ENCODE data around the gene WWC1. TPM values are rescaled to one million over a fixed set of nuclear protein-coding genes. Genes with fewer than 3 reads are reported as not detected.

WWC1 gene
- total and polyA plus RNA-seq, 4 donors, result 12.9 to 47.1 (median 29.4) TPM

- H3K4me1 ChIP-seq (ENCODE audit: control insufficient read depth, insufficient read depth, low read length), result peaks cover 21% of the 10 kb centered on the region
- no peak overlapping the region for H3K27ac ChIP-seq (ENCODE audit: low read depth, low read length)
- 27% methylated on average over 8 of the region's 10 CpGs for WGBS (ENCODE audit: insufficient coverage)
- no peak overlapping the region for H3K4me3 ChIP-seq (ENCODE audit: low read depth, low read length)
- no peaks in the 10 kb centered on the region for H3K9me3 ChIP-seq (ENCODE audit: control insufficient read depth, insufficient read depth, low read length)
- H3K36me3 ChIP-seq (ENCODE audit: control insufficient read depth, insufficient read depth, low read length), result no peaks in the 10 kb centered on the region
- DNase-seq (ENCODE audit: low read depth in 4 of 6, low spot score in 6 of 6), result no peak
- no peaks in the 10 kb centered on the region for H3K27me3 ChIP-seq (ENCODE audit: control insufficient read depth, insufficient read depth, low read length)
Measured at GRCh38 chr5:168365581-168366081, 74.2 kb downstream of the WWC1 start.

GRCh38 chr5:168366116-168366515, 74.7 kb downstream of the WWC1 start:
- 51% methylated on average over 2 of the region's 3 CpGs for WGBS (ENCODE audit: insufficient coverage)
- Histone ChIP-seq H3K9me3 (ENCODE audit: control insufficient read depth, insufficient read depth, low read length) (no peaks in the 10 kb centered on the region), H3K27me3 (ENCODE audit: control insufficient read depth, insufficient read depth, low read length) (no peaks in the 10 kb centered on the region), H3K4me1 (ENCODE audit: control insufficient read depth, insufficient read depth, low read length) (peaks cover 21% of the 10 kb centered on the region), H3K4me3 (ENCODE audit: low read depth, low read length) (no peak overlapping the region), H3K36me3 (ENCODE audit: control insufficient read depth, insufficient read depth, low read length) (no peaks in the 10 kb centered on the region), H3K27ac (ENCODE audit: low read depth, low read length) (no peak overlapping the region)
- peak in 2 of 6 donors; percentile 19 to 97 for DNase-seq (ENCODE audit: low read depth in 4 of 6, low spot score in 6 of 6)

- Histone ChIP-seq H3K9me3 (ENCODE audit: control insufficient read depth, insufficient read depth, low read length) (no peaks in the 10 kb centered on the region), H3K36me3 (ENCODE audit: control insufficient read depth, insufficient read depth, low read length) (no peaks in the 10 kb centered on the region), H3K27ac (ENCODE audit: low read depth, low read length) (no peak overlapping the region), H3K4me3 (ENCODE audit: low read depth, low read length) (no peak overlapping the region), H3K27me3 (ENCODE audit: control insufficient read depth, insufficient read depth, low read length) (no peaks in the 10 kb centered on the region), H3K4me1 (ENCODE audit: control insufficient read depth, insufficient read depth, low read length) (peaks cover 21% of the 10 kb centered on the region)
- no peak for DNase-seq (ENCODE audit: low read depth in 4 of 6, low spot score in 6 of 6)
- no CpG with 5 or more reads among the region's 3 CpGs for WGBS (ENCODE audit: insufficient coverage)
Measured at GRCh38 chr5:168368854-168369253, 77.4 kb downstream of the WWC1 start.

- no peak for DNase-seq (ENCODE audit: low read depth in 4 of 6, low spot score in 6 of 6)
- WGBS (ENCODE audit: insufficient coverage), result 85% methylated on average over 4 of the region's 4 CpGs
Measured at GRCh38 chr5:168370831-168371230, 79.4 kb downstream of the WWC1 start.

GRCh38 chr5:168372356-168372946, 81.0 kb downstream of the WWC1 start:
- 79% methylated on average over 1 of the region's 2 CpGs for WGBS (ENCODE audit: insufficient coverage)
- no peak overlapping the region for H3K27ac ChIP-seq (ENCODE audit: low read depth, low read length)
- no peaks in the 10 kb centered on the region for H3K9me3 ChIP-seq (ENCODE audit: control insufficient read depth, insufficient read depth, low read length)

More at GRCh38 chr5:168370831-168371230, 79.4 kb downstream of the WWC1 start:
- H3K4me3 ChIP-seq (ENCODE audit: low read depth, low read length), result no peak overlapping the region
- H3K4me1 ChIP-seq (ENCODE audit: control insufficient read depth, insufficient read depth, low read length), result peaks cover 2% of the 10 kb centered on the region
- no peaks in the 10 kb centered on the region for H3K36me3 ChIP-seq (ENCODE audit: control insufficient read depth, insufficient read depth, low read length)
- H3K27ac ChIP-seq (ENCODE audit: low read depth, low read length), result no peak overlapping the region
- no peaks in the 10 kb centered on the region for H3K27me3 ChIP-seq (ENCODE audit: control insufficient read depth, insufficient read depth, low read length)
- no peaks in the 10 kb centered on the region for H3K9me3 ChIP-seq (ENCODE audit: control insufficient read depth, insufficient read depth, low read length)

GRCh38 chr5:168374532-168374931, 83.1 kb downstream of the WWC1 start:
- H3K27me3 ChIP-seq (ENCODE audit: control insufficient read depth, insufficient read depth, low read length), result no peaks in the 10 kb centered on the region
- H3K36me3 ChIP-seq (ENCODE audit: control insufficient read depth, insufficient read depth, low read length), result no peaks in the 10 kb centered on the region
- no peak overlapping the region for H3K27ac ChIP-seq (ENCODE audit: low read depth, low read length)
- 96% methylated on average over 4 of the region's 4 CpGs for WGBS (ENCODE audit: insufficient coverage)
- no peaks in the 10 kb centered on the region for H3K9me3 ChIP-seq (ENCODE audit: control insufficient read depth, insufficient read depth, low read length)
- H3K4me3 ChIP-seq (ENCODE audit: low read depth, low read length), result no peak overlapping the region
- DNase-seq (ENCODE audit: low read depth in 4 of 6, low spot score in 6 of 6), result no peak
- H3K4me1 ChIP-seq (ENCODE audit: control insufficient read depth, insufficient read depth, low read length), result no peaks in the 10 kb centered on the region

More at GRCh38 chr5:168372356-168372946, 81.0 kb downstream of the WWC1 start:
- Histone ChIP-seq H3K4me1 (ENCODE audit: control insufficient read depth, insufficient read depth, low read length) (no peaks in the 10 kb centered on the region), H3K4me3 (ENCODE audit: low read depth, low read length) (no peak overlapping the region), H3K27me3 (ENCODE audit: control insufficient read depth, insufficient read depth, low read length) (no peaks in the 10 kb centered on the region), H3K36me3 (ENCODE audit: control insufficient read depth, insufficient read depth, low read length) (no peaks in the 10 kb centered on the region)
- DNase-seq (ENCODE audit: low read depth in 4 of 6, low spot score in 6 of 6), result no peak

DNA sequence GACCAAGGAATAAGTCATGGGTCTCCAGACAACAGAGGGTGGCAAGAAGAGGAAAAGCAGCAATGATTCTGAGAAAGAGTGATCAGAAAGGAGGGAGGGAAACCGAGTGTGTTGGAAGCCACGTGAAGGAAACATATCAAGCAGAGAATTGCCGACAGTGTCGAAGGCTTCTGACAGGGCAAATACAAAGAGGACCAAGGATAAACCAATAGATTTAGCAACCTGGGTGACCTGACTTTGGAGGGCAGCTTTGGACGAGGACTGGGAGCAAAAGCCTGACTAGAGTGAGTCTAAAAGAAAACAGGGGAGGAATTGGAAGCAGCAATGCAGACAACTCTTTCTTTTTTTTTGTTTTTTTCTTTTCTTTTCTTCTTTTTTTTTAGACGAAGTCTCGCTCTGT, 83.8 kb downstream of the WWC1 start:
- H3K27ac ChIP-seq (ENCODE audit: low read depth, low read length), result no peak overlapping the region
- no peak for DNase-seq (ENCODE audit: low read depth in 4 of 6, low spot score in 6 of 6)
- 91% methylated on average over 7 of the region's 7 CpGs for WGBS (ENCODE audit: insufficient coverage)
- H3K36me3 ChIP-seq (ENCODE audit: control insufficient read depth, insufficient read depth, low read length), result no peaks in the 10 kb centered on the region
- no peak overlapping the region for H3K4me3 ChIP-seq (ENCODE audit: low read depth, low read length)
- H3K27me3 ChIP-seq (ENCODE audit: control insufficient read depth, insufficient read depth, low read length), result no peaks in the 10 kb centered on the region
- H3K4me1 ChIP-seq (ENCODE audit: control insufficient read depth, insufficient read depth, low read length), result no peaks in the 10 kb centered on the region
- H3K9me3 ChIP-seq (ENCODE audit: control insufficient read depth, insufficient read depth, low read length), result no peaks in the 10 kb centered on the region

- no peak overlapping the region for H3K4me3 ChIP-seq (ENCODE audit: low read depth, low read length)
- H3K27me3 ChIP-seq (ENCODE audit: control insufficient read depth, insufficient read depth, low read length), result no peaks in the 10 kb centered on the region
- no peak for DNase-seq (ENCODE audit: low read depth in 4 of 6, low spot score in 6 of 6)
- no peaks in the 10 kb centered on the region for H3K36me3 ChIP-seq (ENCODE audit: control insufficient read depth, insufficient read depth, low read length)
- no peak overlapping the region for H3K27ac ChIP-seq (ENCODE audit: low read depth, low read length)
- H3K9me3 ChIP-seq (ENCODE audit: control insufficient read depth, insufficient read depth, low read length), result no peaks in the 10 kb centered on the region
- WGBS (ENCODE audit: insufficient coverage), result no CpG with 5 or more reads among the region's 2 CpGs
- no peaks in the 10 kb centered on the region for H3K4me1 ChIP-seq (ENCODE audit: control insufficient read depth, insufficient read depth, low read length)
Measured at GRCh38 chr5:168377525-168377924, 86.1 kb downstream of the WWC1 start.

DNA sequence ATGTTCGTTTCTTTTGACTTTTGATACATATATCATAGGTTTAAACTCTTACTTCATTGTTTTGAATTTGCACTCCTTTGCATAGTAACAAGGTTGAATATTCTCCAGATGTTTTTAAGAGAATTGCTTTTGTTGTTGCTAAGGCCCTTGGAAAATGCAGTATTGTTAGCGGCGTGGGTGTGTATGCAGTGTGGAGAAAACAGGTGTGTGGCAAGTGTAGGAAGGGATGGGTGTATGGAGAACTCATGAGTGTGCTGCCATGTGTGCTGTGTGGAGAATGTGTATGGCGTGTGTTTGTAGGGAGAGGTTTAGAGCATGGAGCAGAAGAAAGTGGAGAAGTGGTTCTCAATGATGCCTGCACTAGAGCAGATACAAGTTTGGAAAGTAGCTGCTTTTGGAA, 87.3 kb downstream of the WWC1 start:
- Histone ChIP-seq H3K36me3 (ENCODE audit: control insufficient read depth, insufficient read depth, low read length) (no peaks in the 10 kb centered on the region), H3K4me3 (ENCODE audit: low read depth, low read length) (no peak overlapping the region), H3K4me1 (ENCODE audit: control insufficient read depth, insufficient read depth, low read length) (no peaks in the 10 kb centered on the region), H3K27me3 (ENCODE audit: control insufficient read depth, insufficient read depth, low read length) (no peaks in the 10 kb centered on the region), H3K9me3 (ENCODE audit: control insufficient read depth, insufficient read depth, low read length) (no peaks in the 10 kb centered on the region), H3K27ac (ENCODE audit: low read depth, low read length) (no peak overlapping the region)
- DNase-seq (ENCODE audit: low read depth in 4 of 6, low spot score in 6 of 6), result no peak
- 99% methylated on average over 3 of the region's 4 CpGs for WGBS (ENCODE audit: insufficient coverage)

DNA sequence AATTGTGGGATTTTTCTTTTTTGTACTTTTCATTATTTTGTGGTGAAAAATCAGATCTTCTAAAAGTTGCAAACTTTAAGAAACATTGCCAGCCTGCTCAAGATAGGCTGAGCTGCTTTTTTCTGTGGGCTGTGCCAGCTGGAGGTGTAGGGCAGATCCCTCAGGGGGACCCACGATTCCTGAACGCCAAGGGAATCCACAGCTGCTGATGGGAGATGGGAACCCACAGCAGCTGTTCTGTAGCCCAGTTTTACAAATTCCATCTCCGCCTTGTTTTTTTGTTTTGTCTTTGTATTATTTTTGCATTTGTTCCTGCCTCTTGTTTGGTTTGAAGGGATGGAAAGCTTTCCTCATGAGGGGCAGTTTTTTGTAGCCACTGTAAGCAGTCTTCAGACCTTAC, 91.0 kb downstream of the WWC1 start:
- 20% methylated on average over 2 of the region's 3 CpGs for WGBS (ENCODE audit: insufficient coverage)

More for the DNA sequence above, 91.0 kb downstream of the WWC1 start:
- Histone ChIP-seq H3K36me3 (ENCODE audit: control insufficient read depth, insufficient read depth, low read length) (peaks cover 6% of the 10 kb centered on the region), H3K4me3 (ENCODE audit: low read depth, low read length) (no peak overlapping the region), H3K4me1 (ENCODE audit: control insufficient read depth, insufficient read depth, low read length) (no peaks in the 10 kb centered on the region), H3K27ac (ENCODE audit: low read depth, low read length) (no peak overlapping the region), H3K9me3 (ENCODE audit: control insufficient read depth, insufficient read depth, low read length) (no peaks in the 10 kb centered on the region), H3K27me3 (ENCODE audit: control insufficient read depth, insufficient read depth, low read length) (no peaks in the 10 kb centered on the region)
- peak in 1 of 6 donors; percentile 21 for DNase-seq (ENCODE audit: low read depth in 4 of 6, low spot score in 6 of 6)

All from spinal cord (tissue), 10 donors.